H1 (cell line): ENCODE results near the gene DCP1B. TPM values are rescaled to one million over a fixed set of nuclear protein-coding genes. Genes with fewer than 3 reads are reported as not detected.
A peak's percentile ranks its signal among the peaks of the same experiment; 100 is the strongest.

Experiments used
- CTCF ChIA-PET: fragments of 300-600 bp; sonication (Branson Sonifier 250); formaldehyde crosslinking; loops from one replicate; lab custom pipeline; 2021; ENCODE audit not compliant: partially characterized antibody; lab: Charles Lee
- POLR2A ChIA-PET: fragments of 300-600 bp; sonication (Branson Sonifier 250); formaldehyde crosslinking; loops from one replicate; lab custom pipeline; 2021; ENCODE audit warnings: inconsistent platforms; ENCODE audit not compliant: partially characterized antibody; lab: Charles Lee
- DNase-seq, 2 experiments: peaks; one replicate each; pipeline versions ENCODE4 v3.0.0 to v3.0.0-alpha.2; 2010 to 2022; ENCODE audit warnings: low spot score in 2 of 2, low read depth in 1 of 2, mixed read lengths in 1 of 2
- FAIRE-seq: peaks from 2 replicates; lab custom pipeline; 2011; peaks lifted over from hg19 to GRCh38; lab: Jason Lieb, UNC
- H2AFZ ChIP-seq: 2 replicates; pipeline ENCODE4 v1.8.1; 2012; ENCODE audit warnings: low read length, inconsistent platforms
- H2AK5ac ChIP-seq: 2 replicates; pipeline ENCODE4 v1.6.1; 2013; ENCODE audit warnings: low read depth, low read length
- H2BK120ac ChIP-seq: replicated peaks from 2 replicates; pipeline ENCODE3; 2013; ENCODE audit warnings: low read depth, low read length, inconsistent platforms
- H2BK12ac ChIP-seq: 2 replicates; pipeline ENCODE4 v1.6.1; 2013; ENCODE audit warnings: low read depth, low read length
- H2BK15ac ChIP-seq: 2 replicates; pipeline ENCODE4 v1.6.1; 2013; ENCODE audit warnings: low read length
- H2BK20ac ChIP-seq: 2 replicates; pipeline ENCODE4 v1.6.1; 2013; ENCODE audit warnings: low read length
- H2BK5ac ChIP-seq: 2 replicates; pipeline ENCODE4 v1.6.1; 2013; ENCODE audit warnings: low read depth, low read length
- H3K14ac ChIP-seq: 2 replicates; pipeline ENCODE4 v1.6.1; 2013; ENCODE audit warnings: inconsistent platforms; ENCODE audit not compliant: insufficient read length
- H3K18ac ChIP-seq: 2 replicates; pipeline ENCODE4 v1.6.1; 2013; ENCODE audit warnings: low read length; ENCODE audit errors: extremely low read depth
- H3K23ac ChIP-seq: 2 replicates; pipeline ENCODE4 v1.6.1; 2013; ENCODE audit warnings: inconsistent platforms; ENCODE audit not compliant: insufficient read length
- H3K23me2 ChIP-seq: 2 replicates; pipeline ENCODE4 v1.6.1; 2013; ENCODE audit warnings: low read depth, low read length
- H3K27ac ChIP-seq: 2 replicates; pipeline ENCODE4 v1.6.1; 2011; ENCODE audit warnings: low read depth, low read length, inconsistent platforms
- H3K27me3 ChIP-seq, 4 experiments: replicated peaks in 1 of 4; 1 replicate in 1 of 4; 2 replicates in 3 of 4; pipeline versions ENCODE4 v1.6.1 to v1.8.1; 2011 to 2013; ENCODE audit warnings: low read length in 3 of 4, mild to moderate bottlenecking in 3 of 4, inconsistent platforms in 2 of 4, mixed read lengths in 2 of 4, moderate library complexity in 1 of 4; ENCODE audit not compliant: control insufficient read depth in 3 of 4, insufficient read depth in 3 of 4; ENCODE audit errors: extremely low read depth in 1 of 4
- H3K36me3 ChIP-seq, 4 experiments: 2 replicates each; pipeline versions ENCODE4 v1.6.1 to v1.8.1; 2011 to 2013; ENCODE audit warnings: mild to moderate bottlenecking in 4 of 4, low read length in 3 of 4, moderate library complexity in 2 of 4, control low read depth in 1 of 4, inconsistent platforms in 1 of 4; ENCODE audit not compliant: insufficient read depth in 4 of 4, control insufficient read depth in 2 of 4
- H3K4ac ChIP-seq: replicated peaks from 2 replicates; pipeline ENCODE3; 2013; ENCODE audit warnings: low read length, low read depth, mixed read lengths, inconsistent platforms; ENCODE audit not compliant: insufficient read length
- H3K4me1 ChIP-seq, 4 experiments: replicated peaks in 1 of 4; 1 replicate in 1 of 4; 2 replicates in 3 of 4; pipeline versions ENCODE4 v1.6.1 to v1.8.1; 2011 to 2013; ENCODE audit warnings: low read length in 3 of 4, inconsistent platforms in 2 of 4, mixed read lengths in 1 of 4; ENCODE audit not compliant: insufficient read depth in 4 of 4, control insufficient read depth in 3 of 4
- H3K4me2 ChIP-seq, 2 experiments: 2 replicates each; pipeline versions ENCODE4 v1.6.1 to v1.8.1; 2011 to 2013; ENCODE audit warnings: low read depth in 2 of 2, low read length in 2 of 2, control low read depth in 1 of 2, inconsistent platforms in 1 of 2, mild to moderate bottlenecking in 1 of 2; ENCODE audit not compliant: insufficient read depth in 1 of 2
- H3K4me3 ChIP-seq, 4 experiments: fragments of 200-600, 300-600 bp in 1 of 4; sonication (generic), shearing (Covaris generic), sonication (Bioruptor Twin) in 1 of 4; 2 replicates each; pipeline versions ENCODE4 v1.5.1 to v1.8.1; 2011 to 2016; ENCODE audit warnings: low read length in 4 of 4, low read depth in 3 of 4, control low read depth in 2 of 4, inconsistent platforms in 2 of 4, mild to moderate bottlenecking in 2 of 4, mixed read lengths in 1 of 4, moderate library complexity in 1 of 4; ENCODE audit not compliant: insufficient read depth in 2 of 4; ENCODE audit errors: extremely low read depth in 1 of 4
- H3K56ac ChIP-seq: replicated peaks from 2 replicates; pipeline ENCODE3; 2013; ENCODE audit warnings: low read depth, mild to moderate bottlenecking, mixed read lengths, low read length, inconsistent platforms; ENCODE audit not compliant: insufficient read length
- H3K79me1 ChIP-seq: 2 replicates; pipeline ENCODE4 v1.6.1; 2013; ENCODE audit warnings: low read depth, low read length, control low read depth
- H3K79me2 ChIP-seq, 2 experiments: 2 replicates each; pipeline versions ENCODE4 v1.6.1 to v1.8.1; 2012 to 2013; ENCODE audit warnings: low read length in 2 of 2, mild to moderate bottlenecking in 2 of 2, inconsistent platforms in 1 of 2; ENCODE audit not compliant: insufficient read depth in 2 of 2, control insufficient read depth in 1 of 2
- H3K9ac ChIP-seq, 4 experiments: replicated peaks in 1 of 4; 1 replicate in 1 of 4; 2 replicates in 3 of 4; pipeline versions ENCODE4 v1.6.1 to v1.8.1; 2011 to 2013; ENCODE audit warnings: low read depth in 3 of 4, low read length in 3 of 4, control low read depth in 2 of 4, mild to moderate bottlenecking in 2 of 4, moderate library complexity in 2 of 4, inconsistent platforms in 1 of 4; ENCODE audit errors: extremely low read depth in 1 of 4
- H3K9me3 ChIP-seq, 2 experiments: 2 replicates each; pipeline versions ENCODE4 v1.6.1 to v1.8.1; 2012 to 2013; ENCODE audit warnings: mild to moderate bottlenecking in 2 of 2, moderate library complexity in 2 of 2, control low read depth in 1 of 2, inconsistent platforms in 1 of 2, low read depth in 1 of 2, low read length in 1 of 2, mixed read lengths in 1 of 2; ENCODE audit not compliant: insufficient read depth in 2 of 2
- H4K20me1 ChIP-seq, 2 experiments: replicated peaks in 1 of 2; 2 replicates each; pipeline versions ENCODE3 to v1.8.1; 2011 to 2013; ENCODE audit warnings: inconsistent platforms in 2 of 2, low read length in 2 of 2, mild to moderate bottlenecking in 1 of 2; ENCODE audit not compliant: insufficient read depth in 2 of 2, control insufficient read depth in 1 of 2
- H4K5ac ChIP-seq: 2 replicates; pipeline ENCODE4 v1.6.1; 2013; ENCODE audit warnings: low read length, low read depth, mixed read lengths, inconsistent platforms; ENCODE audit not compliant: insufficient read length
- H4K8ac ChIP-seq: 2 replicates; pipeline ENCODE4 v1.8.0; 2013; ENCODE audit warnings: mild to moderate bottlenecking, moderate library complexity, low read length, inconsistent platforms; ENCODE audit not compliant: insufficient read depth; ENCODE audit errors: extremely low read depth
- H4K91ac ChIP-seq: replicated peaks from 2 replicates; pipeline ENCODE3; 2013; ENCODE audit warnings: low read length, mixed read lengths, inconsistent platforms; ENCODE audit not compliant: insufficient read length
- FOSL1 ChIP-seq: IDR thresholded peaks from 2 replicates; pipeline ENCODE4 v1.6.1; 2011; ENCODE audit warnings: mild to moderate bottlenecking, low read depth, low read length, moderate library complexity; ENCODE audit not compliant: insufficient read depth
- SP4 ChIP-seq: IDR thresholded peaks from 2 replicates; pipeline ENCODE4 v1.6.1; 2012; ENCODE audit warnings: low read length, inconsistent platforms
- WGBS, 2 experiments: shearing (Covaris generic) in 1 of 2; methylation state at CpG; one replicate each; pipeline versions ENCODE4 v1.1.6 to v1.1.7; 2013 to 2015; ENCODE audit warnings: low lambda C conversion rate in 2 of 2, mixed read lengths in 2 of 2, inconsistent platforms in 1 of 2, low coverage in 1 of 2, missing lambda C conversion rate in 1 of 2; ENCODE audit not compliant: insufficient replicate concordance in 2 of 2, insufficient coverage in 1 of 2, insufficient read length in 1 of 2; ENCODE audit errors: extremely low coverage in 1 of 2, missing lambda C conversion rate in 1 of 2; 5-methylcytosine and 5-hydroxymethylcytosine counted together
- polyA plus RNA-seq, 7 experiments: library from polyadenylated mRNA; depleted of rRNA in 3 of 7; stranded (reverse) in 5 of 7; unstranded in 2 of 7; fragments of >200 nt in 5 of 7; fragments of 200-250 nt in 2 of 7; gene quantifications; 1 replicate in 5 of 7; 2 replicates in 1 of 7; 4 replicates in 1 of 7; pipeline versions ENCODE4 v1.2.1 to v1.2.3, GENCODE V29; 2011 to 2013; ENCODE audit warnings: missing spikeins in 2 of 7, mixed read lengths in 2 of 7
- total RNA-seq: library from RNA; stranded (reverse); fragmentation: NEBNext Ultra II Directional; extraction: Animal tissue kit (Norgen Biotek cat#: 25700); gene quantifications from 2 replicates; pipeline ENCODE4 v1.2.1, GENCODE V29; 2021

Gene DCP1B
- total and polyA plus RNA-seq, 2 of the 8 experiments (the other 6 are each of a cell fraction or from before 2014, with no cell fraction given) = 14.8 to 29.0 TPM

DNA sequence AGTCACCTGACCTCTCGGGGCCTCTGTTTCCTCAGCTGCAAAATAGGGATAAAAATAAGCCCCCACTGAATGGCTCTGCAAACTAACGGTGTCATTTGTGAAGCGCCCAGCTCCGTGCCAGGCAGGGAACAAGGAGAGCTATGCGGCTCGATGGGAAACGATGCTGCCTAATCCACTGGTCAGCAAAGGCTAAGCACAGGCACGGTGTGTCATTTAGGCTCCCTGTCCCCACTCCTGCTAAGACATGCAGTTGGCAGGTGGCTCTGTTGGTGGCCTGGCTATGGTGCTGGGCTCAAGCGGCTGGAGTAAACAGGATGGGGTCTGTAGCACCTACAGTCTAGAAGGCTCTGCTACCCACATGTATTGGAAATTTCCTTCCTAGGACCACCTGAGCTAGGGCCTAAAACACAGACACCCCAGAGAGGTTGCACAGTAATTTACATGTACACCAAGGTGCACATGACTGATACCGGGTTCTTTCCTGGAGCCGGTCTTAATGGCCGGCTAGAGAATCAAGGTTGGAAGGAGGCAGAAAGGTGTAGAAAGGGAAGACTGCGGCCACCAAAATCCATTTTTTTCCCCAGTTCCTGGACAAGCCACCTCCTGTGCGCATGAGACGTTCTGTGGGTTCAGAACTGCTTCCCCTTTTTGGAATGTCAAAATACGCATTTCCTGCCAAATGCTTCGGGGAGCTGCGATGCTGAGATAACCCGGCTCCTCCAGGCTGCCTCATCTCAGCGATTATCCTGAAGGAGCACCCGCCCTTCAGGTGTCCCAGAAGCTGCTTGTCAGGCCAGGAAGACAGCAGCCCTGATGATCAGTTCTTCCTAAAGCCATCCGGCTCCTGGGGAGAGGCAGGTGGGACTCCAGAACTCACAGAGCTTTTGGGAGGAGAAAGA, 86.8 kb downstream of the DCP1B start:
- Histone ChIP-seq H3K27me3 (no peaks in the 10 kb centered on the region), H4K91ac (no peak overlapping the region), H3K18ac (no peak overlapping the region), H2BK5ac (no peak overlapping the region), H2AK5ac (no peak overlapping the region), H3K27ac (no peak overlapping the region), H3K9me3 (no peaks in the 10 kb centered on the region), H3K4me2 (no peak overlapping the region), H3K14ac (no peak overlapping the region), H3K9ac (no peak overlapping the region), H2AFZ (no peak overlapping the region), H2BK12ac (no peak overlapping the region), H3K4me3 (no peak overlapping the region), H3K79me2 (no peaks in the 10 kb centered on the region), H3K4me1 (peaks cover 0 to 11% (median 7%) of the 10 kb centered on the region in 4 experiments; a peak in 6 of 7 replicates), H3K23ac (no peak overlapping the region), H4K20me1 (no peaks in the 10 kb centered on the region), H2BK15ac (no peak overlapping the region), H3K79me1 (no peaks in the 10 kb centered on the region), H3K23me2 (no peaks in the 10 kb centered on the region), H3K4ac (no peak overlapping the region), H4K8ac (peak overlapping the region; percentile 81; the same call in 1 of the 2 replicates), H2BK20ac (no peak overlapping the region), H4K5ac (no peak overlapping the region), H3K36me3 (no peaks in the 10 kb centered on the region), H3K56ac (no peak overlapping the region), H2BK120ac (no peak overlapping the region)
- ChIA-PET POLR2A (interaction anchor here (1.7 to 1.8 kb wide), 2 partner anchors 10 to 98 kb away, joined by 3 to 6 read pairs; no protein-coding TSS in a partner anchor), CTCF (interaction anchor here (0.6 to 6.2 kb wide), 10 partner anchors 22 to 374 kb away, joined by 3 to 32 read pairs (median 4); no protein-coding TSS in a partner anchor)
- DNase-seq (no peak), FAIRE-seq (no peak)
- 82% methylated on average over 22 of the region's 22 CpGs; no CpG with 5 or more reads in 1 of the 2 experiments for WGBS, 2 experiments
- TF ChIP-seq SP4 (no peak), FOSL1 (no peak)
